ENCODE data around the gene SPIN1. TPM values are rescaled to one million over a fixed set of nuclear protein-coding genes. Genes with fewer than 3 reads are reported as not detected.

Gene SPIN1
- total and polyA plus RNA-seq, 7 experiments from 2014 or later, result 21.7 to 38.4 (median 28.1) TPM

- DNase-seq, result no peak
- ChIA-PET CTCF (no interaction called here), POLR2A (interaction anchor here (0.9 kb wide), 1 partner anchor 9 kb away, joined by 3 read pairs; no protein-coding TSS in a partner anchor)
- Mint-ChIP-seq H3K27me3 (no peaks in the 10 kb centered on the region), H3K36me3 (peaks cover 0 to 50% (median 36%) of the 10 kb centered on the region in 5 donors), H3K4me3 (no peak overlapping the region), H3K4me1 (peaks cover 7 to 27% (median 16%) of the 10 kb centered on the region in 7 donors), H3K9me3 (peaks cover 0 to 11% (median 6%) of the 10 kb centered on the region in 11 donors), H3K27ac (peak overlapping the region in 1 of 9 donors; percentile 24)
- H3K4me3 ChIP-seq (ENCODE audit: low read length), result no peak overlapping the region
- H3K27ac ChIP-seq (ENCODE audit: low read depth, low read length), result no peak overlapping the region
- H3K27me3 ChIP-seq (ENCODE audit: control insufficient read depth in 2 of 2, insufficient read depth in 2 of 2, low read length in 2 of 2), result no peaks in the 10 kb centered on the region
- H3K4me1 ChIP-seq (ENCODE audit: control insufficient read depth in 2 of 2, insufficient read depth in 2 of 2, low read length in 2 of 2), result peaks cover 0 to 3% of the 10 kb centered on the region in 2 donors
- intact Hi-C loops (cut with micrococcal nuclease), result no loop called here
- no peaks in the 10 kb centered on the region for H3K9me3 ChIP-seq (ENCODE audit: control insufficient read depth in 2 of 3, low read length in 3 of 3)
- no peak for ATAC-seq
- peaks cover 0 to 13% (median 0%) of the 10 kb centered on the region in 3 experiments for H3K36me3 ChIP-seq (ENCODE audit: control insufficient read depth in 2 of 3, insufficient read depth in 3 of 3, low read length in 3 of 3)
Measured at GRCh38 chr9:88425538-88425950, 37.3 kb downstream of the SPIN1 start.

- DNase-seq (no peak), ATAC-seq (no peak)
- peaks cover 0 to 43% (median 27%) of the 10 kb centered on the region in 5 donors for H3K36me3 Mint-ChIP-seq
- H3K4me1 Mint-ChIP-seq, result peaks cover 7 to 20% (median 13%) of the 10 kb centered on the region in 7 donors
- Histone ChIP-seq H3K4me1 (ENCODE audit: control insufficient read depth in 2 of 2, insufficient read depth in 2 of 2, low read length in 2 of 2) (peaks cover 0 to 3% of the 10 kb centered on the region in 2 donors), H3K9me3 (ENCODE audit: control insufficient read depth in 2 of 3, low read length in 3 of 3) (no peaks in the 10 kb centered on the region), H3K27ac (ENCODE audit: low read depth, low read length) (no peak overlapping the region), H3K27me3 (ENCODE audit: control insufficient read depth in 2 of 2, insufficient read depth in 2 of 2, low read length in 2 of 2) (no peaks in the 10 kb centered on the region), H3K4me3 (ENCODE audit: low read length) (no peak overlapping the region), H3K36me3 (ENCODE audit: control insufficient read depth in 2 of 3, insufficient read depth in 3 of 3, low read length in 3 of 3) (peaks cover 0 to 12% (median 0%) of the 10 kb centered on the region in 3 experiments)
- no peak overlapping the region for H3K4me3 Mint-ChIP-seq
- intact Hi-C loops (cut with micrococcal nuclease), result no loop called here
- H3K9me3 Mint-ChIP-seq, result no peaks in the 10 kb centered on the region
- ChIA-PET CTCF (no interaction called here), POLR2A (interaction anchor here (0.6 kb wide), 1 partner anchor 34 kb away, joined by 3 read pairs; no protein-coding TSS in a partner anchor)
- H3K27me3 Mint-ChIP-seq, result no peaks in the 10 kb centered on the region
- peak overlapping the region in 1 of 9 donors; percentile 41 for H3K27ac Mint-ChIP-seq
Measured at GRCh38 chr9:88426651-88427050, 38.4 kb downstream of the SPIN1 start.

DNA sequence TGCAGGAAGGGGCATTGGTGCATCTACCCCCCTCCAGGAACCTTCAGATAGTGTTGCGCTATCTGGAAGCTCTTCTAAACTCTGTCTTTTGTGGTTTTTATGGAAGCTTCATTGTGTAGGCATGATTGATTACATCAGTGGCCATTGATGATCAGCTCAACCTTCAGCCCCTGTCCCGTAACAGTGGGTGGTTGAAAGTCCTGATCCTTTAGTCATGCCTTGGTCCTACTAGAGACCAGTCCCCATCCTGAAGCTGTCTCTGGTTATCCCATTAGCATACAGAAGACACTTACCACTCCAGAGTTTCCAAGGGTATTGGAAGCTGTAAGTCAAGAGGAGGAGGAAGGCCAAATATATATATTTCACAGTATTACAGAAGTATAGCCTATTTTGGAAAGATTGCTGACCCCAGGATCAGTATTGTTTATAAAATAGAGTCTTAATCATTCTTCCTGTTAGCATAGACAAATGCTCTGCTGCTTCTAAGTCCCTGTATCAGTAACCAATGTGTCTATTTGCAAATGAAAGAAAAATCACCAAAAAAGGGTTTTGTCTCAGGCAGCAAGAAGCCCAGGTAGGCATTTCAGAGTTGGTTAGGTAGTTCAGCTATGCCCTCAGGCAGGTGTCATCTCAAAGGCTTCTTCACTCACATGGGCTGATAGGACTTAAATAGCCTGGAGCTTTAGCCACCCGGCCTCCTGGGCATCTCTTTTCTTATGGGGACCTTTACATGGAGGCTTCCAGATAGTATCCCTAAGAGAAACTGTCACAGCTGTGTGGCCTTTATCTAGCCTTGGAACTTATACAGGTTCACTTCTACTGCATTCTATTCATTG is 41.6 kb downstream of the SPIN1 start:
- H3K27ac Mint-ChIP-seq, result no peak overlapping the region
- Histone ChIP-seq H3K4me3 (ENCODE audit: low read length) (no peak overlapping the region), H3K9me3 (ENCODE audit: control insufficient read depth in 2 of 3, low read length in 3 of 3) (no peaks in the 10 kb centered on the region), H3K36me3 (ENCODE audit: control insufficient read depth in 2 of 3, insufficient read depth in 3 of 3, low read length in 3 of 3) (peaks cover 0 to 28% (median 0%) of the 10 kb centered on the region in 3 experiments), H3K27me3 (ENCODE audit: control insufficient read depth in 2 of 2, insufficient read depth in 2 of 2, low read length in 2 of 2) (no peaks in the 10 kb centered on the region), H3K4me1 (ENCODE audit: control insufficient read depth in 2 of 2, insufficient read depth in 2 of 2, low read length in 2 of 2) (peaks cover 0 to 3% of the 10 kb centered on the region in 2 donors), H3K27ac (ENCODE audit: low read depth, low read length) (no peak overlapping the region)
- ChIA-PET CTCF (no interaction called here), POLR2A (no interaction called here)
- H3K36me3 Mint-ChIP-seq, result peaks cover 3 to 52% (median 32%) of the 10 kb centered on the region in 5 donors
- H3K4me3 Mint-ChIP-seq, result no peak overlapping the region
- no peaks in the 10 kb centered on the region for H3K27me3 Mint-ChIP-seq
- DNase-seq (no peak), ATAC-seq (no peak)
- intact Hi-C loops (cut with micrococcal nuclease), result loop anchor here in 1 of 2 donors (5.0 kb wide), 1 partner anchor 43 kb away; the partner anchor contains the start of gene SPIN1
- H3K4me1 Mint-ChIP-seq, result peaks cover 9 to 31% (median 15%) of the 10 kb centered on the region in 7 donors
- no peaks in the 10 kb centered on the region for H3K9me3 Mint-ChIP-seq

GRCh38 chr9:88433583-88434255 is 45.5 kb downstream of the SPIN1 start:
- POLR2A ChIA-PET, result no interaction called here
- ATAC-seq (no peak), DNase-seq (no peak)
- H3K4me1 Mint-ChIP-seq, result peaks cover 13 to 52% (median 18%) of the 10 kb centered on the region in 7 donors
- H3K36me3 Mint-ChIP-seq, result peaks cover 19 to 71% (median 56%) of the 10 kb centered on the region in 5 donors
- Histone ChIP-seq H3K36me3 (ENCODE audit: control insufficient read depth in 2 of 3, insufficient read depth in 3 of 3, low read length in 3 of 3) (peaks cover 0 to 35% (median 3%) of the 10 kb centered on the region in 3 experiments), H3K4me3 (ENCODE audit: low read length) (no peak overlapping the region), H3K27ac (ENCODE audit: low read depth, low read length) (no peak overlapping the region), H3K27me3 (ENCODE audit: control insufficient read depth in 2 of 2, insufficient read depth in 2 of 2, low read length in 2 of 2) (no peaks in the 10 kb centered on the region), H3K9me3 (ENCODE audit: control insufficient read depth in 2 of 3, low read length in 3 of 3) (no peaks in the 10 kb centered on the region), H3K4me1 (ENCODE audit: control insufficient read depth in 2 of 2, insufficient read depth in 2 of 2, low read length in 2 of 2) (no peaks in the 10 kb centered on the region)
- intact Hi-C loops (cut with micrococcal nuclease), result loop anchor here in 1 of 2 donors (5.0 kb wide), 1 partner anchor 46 kb away; the partner anchor contains the start of gene SPIN1
- H3K9me3 Mint-ChIP-seq, result peaks cover 0 to 4% (median 0%) of the 10 kb centered on the region in 11 donors
- no peaks in the 10 kb centered on the region for H3K27me3 Mint-ChIP-seq
- CTCF ChIA-PET, result interaction anchor here (0.6 kb wide), 1 partner anchor 23 kb away, joined by 3 read pairs; no protein-coding TSS in a partner anchor
- peak overlapping the region in 1 of 10 donors; percentile 72 for H3K4me3 Mint-ChIP-seq
- peak overlapping the region in 5 of 9 donors; percentile 34 to 91 (median 45) for H3K27ac Mint-ChIP-seq

DNA sequence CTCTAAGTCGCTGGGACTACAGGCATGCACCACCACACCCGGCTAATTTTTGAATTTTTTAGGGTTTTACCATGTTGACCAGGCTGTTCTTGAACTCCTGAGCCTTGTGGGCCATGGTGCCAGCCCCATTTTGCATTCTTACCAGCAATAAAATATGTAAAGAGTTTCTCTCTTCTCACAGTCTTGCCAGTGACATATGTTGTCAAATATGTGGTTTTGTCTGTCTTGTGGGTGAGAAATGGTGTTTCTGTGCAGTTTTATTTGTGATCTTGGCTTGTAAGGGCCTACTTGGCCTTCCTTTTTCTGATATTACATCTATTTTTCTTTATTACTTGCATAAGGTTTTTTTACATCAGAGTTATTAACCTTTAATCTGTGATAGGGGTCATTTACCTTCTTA is 47.1 kb downstream of the SPIN1 start:
- H3K4me3 ChIP-seq (ENCODE audit: low read length), result no peak overlapping the region
- no peak overlapping the region for H3K27ac ChIP-seq (ENCODE audit: low read depth, low read length)
- no peaks in the 10 kb centered on the region for H3K9me3 ChIP-seq (ENCODE audit: control insufficient read depth in 2 of 3, low read length in 3 of 3)
- peaks cover 0 to 27% (median 3%) of the 10 kb centered on the region in 3 experiments for H3K36me3 ChIP-seq (ENCODE audit: control insufficient read depth in 2 of 3, insufficient read depth in 3 of 3, low read length in 3 of 3)
- peak; percentile 31 for ATAC-seq
- POLR2A ChIA-PET, result interaction anchor here (0.8 kb wide), 1 partner anchor 10 kb away, joined by 3 read pairs; no protein-coding TSS in a partner anchor
- CTCF ChIA-PET, result no interaction called here
- H3K27ac Mint-ChIP-seq, result peak overlapping the region in 4 of 9 donors; percentile 4 to 36 (median 20)
- peaks cover 19 to 67% (median 51%) of the 10 kb centered on the region in 5 donors for H3K36me3 Mint-ChIP-seq
- no peaks in the 10 kb centered on the region for H3K27me3 ChIP-seq (ENCODE audit: control insufficient read depth in 2 of 2, insufficient read depth in 2 of 2, low read length in 2 of 2)
- peaks cover 0 to 4% (median 0%) of the 10 kb centered on the region in 11 donors for H3K9me3 Mint-ChIP-seq
- no peaks in the 10 kb centered on the region for H3K4me1 ChIP-seq (ENCODE audit: control insufficient read depth in 2 of 2, insufficient read depth in 2 of 2, low read length in 2 of 2)
- DNase-seq, result no peak
- intact Hi-C loops (cut with micrococcal nuclease), result no loop called here
- peaks cover 14 to 51% (median 28%) of the 10 kb centered on the region in 7 donors for H3K4me1 Mint-ChIP-seq
- no peaks in the 10 kb centered on the region for H3K27me3 Mint-ChIP-seq
- H3K4me3 Mint-ChIP-seq, result peak overlapping the region in 1 of 10 donors; percentile 27

DNA sequence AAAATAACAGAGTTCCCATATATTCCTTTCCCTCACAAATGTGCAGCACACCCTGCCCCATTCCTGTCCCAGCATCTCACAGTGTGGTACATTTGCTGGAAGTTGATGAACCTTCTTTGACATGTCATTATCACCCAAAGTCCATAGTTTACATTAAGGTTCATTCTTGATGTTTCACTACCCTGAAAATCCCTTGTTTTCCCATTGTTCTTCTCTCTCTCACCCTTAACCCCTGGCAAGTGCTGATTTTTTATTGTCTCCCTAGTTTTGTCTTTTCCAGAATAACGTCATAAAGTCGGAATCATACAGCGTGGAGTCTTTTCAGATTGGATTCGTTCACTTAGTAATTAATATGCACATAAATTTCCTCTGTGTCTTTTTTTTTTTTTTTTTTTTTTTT is 48.1 kb downstream of the SPIN1 start:
- Histone ChIP-seq H3K9me3 (ENCODE audit: control insufficient read depth in 2 of 3, low read length in 3 of 3) (no peaks in the 10 kb centered on the region), H3K4me3 (ENCODE audit: low read length) (no peak overlapping the region), H3K27me3 (ENCODE audit: control insufficient read depth in 2 of 2, insufficient read depth in 2 of 2, low read length in 2 of 2) (no peaks in the 10 kb centered on the region), H3K27ac (ENCODE audit: low read depth, low read length) (no peak overlapping the region), H3K36me3 (ENCODE audit: control insufficient read depth in 2 of 3, insufficient read depth in 3 of 3, low read length in 3 of 3) (peaks cover 0 to 24% (median 3%) of the 10 kb centered on the region in 3 experiments), H3K4me1 (ENCODE audit: control insufficient read depth in 2 of 2, insufficient read depth in 2 of 2, low read length in 2 of 2) (no peaks in the 10 kb centered on the region)
- Mint-ChIP-seq H3K36me3 (peaks cover 19 to 73% (median 56%) of the 10 kb centered on the region in 5 donors), H3K4me3 (no peak overlapping the region), H3K4me1 (peaks cover 14 to 51% (median 34%) of the 10 kb centered on the region in 7 donors), H3K27me3 (no peaks in the 10 kb centered on the region), H3K27ac (no peak overlapping the region), H3K9me3 (peaks cover 0 to 4% (median 0%) of the 10 kb centered on the region in 11 donors)
- ChIA-PET POLR2A (no interaction called here), CTCF (interaction anchor here (0.5 kb wide), 1 partner anchor 35 kb away, joined by 3 read pairs; no protein-coding TSS in a partner anchor)
- no peak for DNase-seq
- ATAC-seq, result no peak
- intact Hi-C loops (cut with micrococcal nuclease), result no loop called here
